GM19452 (cell line): ENCODE data around the gene SORCS1.

Experiments
- ATAC-seq: cut with Tn5 transposase; IDR thresholded peaks from one replicate; pipeline ENCODE4 v1.9.1; 2021; ENCODE audit not compliant: unreplicated experiment

SORCS1 gene

DNA sequence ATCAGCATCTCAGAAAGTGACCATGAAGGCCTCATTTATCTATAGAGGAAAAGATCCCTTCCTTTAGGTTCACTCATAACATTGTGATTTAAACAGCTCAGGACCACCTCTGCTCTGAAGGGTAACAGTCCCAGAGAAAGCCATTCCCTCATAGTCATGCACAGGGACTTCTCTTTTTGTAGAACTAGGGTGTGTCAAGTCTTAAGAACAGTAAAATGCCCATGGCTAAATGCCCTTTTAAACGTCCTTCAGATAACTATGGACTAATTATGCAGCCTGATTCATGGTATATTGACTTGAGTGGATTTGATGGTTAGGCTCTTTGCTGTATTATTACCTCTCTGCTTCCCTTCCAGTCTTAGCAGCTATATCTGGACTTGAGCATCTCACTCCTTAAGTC is 337.8 kb downstream of the SORCS1 start:
- no peak for ATAC-seq

DNA sequence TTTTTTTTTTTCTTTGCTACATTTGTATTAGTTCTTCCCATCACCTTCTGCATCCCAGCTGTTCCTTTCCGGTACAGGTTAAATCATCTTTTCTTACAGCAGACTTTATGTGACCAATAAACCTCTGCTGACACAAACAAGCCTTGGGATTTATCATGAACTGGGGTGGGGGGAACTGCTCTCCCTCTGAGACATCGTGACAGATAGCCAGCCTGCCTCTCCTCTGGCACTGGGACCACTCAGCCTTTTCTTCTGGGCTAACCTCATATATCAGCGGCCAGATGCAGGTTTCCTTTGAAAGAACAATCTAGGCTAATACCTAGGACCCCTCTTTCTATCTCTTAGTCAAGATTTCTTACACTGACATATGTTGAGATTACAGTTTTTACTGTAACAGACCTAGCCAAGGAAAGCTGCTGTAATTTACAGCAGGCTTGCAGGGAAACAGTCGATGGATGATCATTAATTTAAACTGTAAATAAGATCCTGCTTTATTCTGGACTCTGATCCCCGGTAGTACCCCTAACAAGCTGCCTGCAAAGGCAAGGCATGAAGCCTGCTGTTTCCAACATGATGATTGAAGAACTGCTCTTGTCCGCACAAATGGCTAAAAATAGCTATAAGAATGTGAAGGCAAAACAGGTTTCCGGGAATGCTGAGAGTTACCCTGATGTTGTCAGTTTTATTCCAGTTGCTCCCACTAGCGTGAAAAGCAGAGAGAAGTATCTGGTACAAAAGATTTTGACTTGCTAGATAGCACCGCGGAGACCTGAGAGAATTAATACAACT is 338.7 kb downstream of the SORCS1 start:
- ATAC-seq: no peak

DNA sequence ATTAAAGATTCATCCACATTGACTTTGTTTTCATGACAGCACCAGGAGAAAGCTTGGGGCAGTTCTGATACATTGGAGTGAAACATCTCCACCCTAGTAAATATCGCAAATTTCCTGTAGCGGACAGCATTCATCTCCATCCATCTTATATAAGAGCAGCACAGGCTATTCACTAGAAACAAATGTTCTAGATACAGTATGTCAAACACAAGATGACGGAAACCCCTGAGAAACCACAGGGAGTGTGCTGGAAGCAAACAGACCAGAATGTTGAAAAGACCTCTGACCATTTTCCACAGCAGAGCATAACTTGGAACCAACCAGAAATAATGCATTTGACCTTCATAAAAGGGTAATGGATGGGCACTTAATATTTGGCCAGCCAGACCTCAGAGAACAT is 343.9 kb downstream of the SORCS1 start:
- ATAC-seq: no peak

DNA sequence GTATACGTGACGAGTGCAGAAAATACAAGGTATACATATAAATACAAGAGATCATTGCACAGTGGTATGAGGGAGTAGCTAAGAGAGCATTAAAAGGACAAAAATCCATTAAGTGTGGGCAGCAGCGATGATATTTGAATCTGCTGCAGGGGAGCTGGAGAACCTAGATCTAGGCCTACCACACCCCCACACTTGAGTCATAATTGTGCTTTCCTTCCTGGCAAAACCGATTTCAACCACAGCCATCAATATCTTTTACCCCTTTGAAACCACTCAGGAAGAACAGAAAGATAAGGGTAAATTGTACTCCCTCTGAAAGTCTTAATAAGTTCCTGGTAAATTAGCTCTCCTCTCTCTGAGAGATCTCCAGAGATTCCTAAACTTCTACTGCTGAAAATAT is 345.0 kb downstream of the SORCS1 start:
- ATAC-seq: no peak

DNA sequence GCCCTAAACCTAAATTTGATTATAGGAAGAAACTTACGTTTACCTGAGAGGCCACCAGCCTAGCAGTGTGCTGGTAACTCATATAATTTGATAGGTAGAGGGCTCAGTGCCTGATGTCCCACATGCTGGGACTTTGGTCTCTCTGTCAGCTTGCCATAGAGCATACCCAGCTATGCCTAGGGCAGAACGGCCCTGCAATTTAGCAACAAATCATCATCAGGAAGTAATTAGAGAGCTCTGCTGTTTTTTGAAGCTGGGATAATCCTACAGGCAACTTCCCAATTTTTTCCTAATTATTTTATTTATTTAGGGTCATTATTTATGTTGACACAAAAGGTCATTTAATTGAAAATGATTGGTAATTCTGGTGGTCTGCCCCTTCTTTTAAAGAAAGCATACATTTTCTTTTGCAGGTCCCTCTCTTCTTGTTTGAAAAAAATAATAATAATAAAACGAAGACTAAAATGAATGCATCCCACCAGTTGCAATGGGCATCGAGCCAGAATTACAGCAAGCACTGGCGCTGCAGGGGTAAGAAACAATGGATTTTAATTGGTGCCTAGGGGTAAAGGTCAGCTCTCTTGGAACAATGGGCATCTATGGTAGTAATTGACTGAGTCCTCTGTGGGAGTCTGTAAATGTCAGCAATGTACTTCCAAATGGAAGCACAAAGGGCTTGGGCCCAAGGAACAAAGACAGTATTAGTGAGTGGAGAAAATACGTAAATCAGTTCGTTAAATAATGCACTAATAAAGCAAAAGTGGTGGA is 348.0 kb downstream of the SORCS1 start:
- no peak for ATAC-seq

DNA sequence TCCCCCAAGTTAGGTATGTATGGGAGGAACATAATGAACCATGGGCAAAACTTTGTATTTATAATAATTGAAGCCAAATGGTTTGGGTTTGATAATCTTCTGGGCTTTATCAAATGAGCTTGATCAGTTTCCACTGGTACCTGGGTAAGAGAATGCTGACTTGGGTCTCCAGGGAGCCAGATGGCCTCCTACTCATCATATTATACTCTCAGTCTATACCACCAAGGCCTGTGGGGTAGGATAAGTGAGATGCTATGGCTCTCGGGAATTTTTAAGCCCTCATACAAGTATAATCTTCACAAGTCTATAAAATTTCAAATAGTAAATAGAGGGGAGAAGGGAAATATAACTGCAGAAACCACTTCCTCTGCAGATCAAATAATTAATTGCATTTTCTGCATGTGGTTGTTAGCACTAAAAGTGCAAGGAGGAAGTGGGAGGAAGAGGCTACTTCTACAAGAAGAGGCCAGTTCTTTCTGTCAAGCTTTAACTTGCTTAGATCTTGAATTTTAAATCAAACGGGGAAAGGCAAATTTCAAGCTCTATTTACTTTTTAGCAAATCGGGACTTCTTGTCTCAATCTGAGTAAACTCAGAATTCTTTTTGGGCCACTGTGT is 349.0 kb downstream of the SORCS1 start:
- ATAC-seq: no peak

DNA sequence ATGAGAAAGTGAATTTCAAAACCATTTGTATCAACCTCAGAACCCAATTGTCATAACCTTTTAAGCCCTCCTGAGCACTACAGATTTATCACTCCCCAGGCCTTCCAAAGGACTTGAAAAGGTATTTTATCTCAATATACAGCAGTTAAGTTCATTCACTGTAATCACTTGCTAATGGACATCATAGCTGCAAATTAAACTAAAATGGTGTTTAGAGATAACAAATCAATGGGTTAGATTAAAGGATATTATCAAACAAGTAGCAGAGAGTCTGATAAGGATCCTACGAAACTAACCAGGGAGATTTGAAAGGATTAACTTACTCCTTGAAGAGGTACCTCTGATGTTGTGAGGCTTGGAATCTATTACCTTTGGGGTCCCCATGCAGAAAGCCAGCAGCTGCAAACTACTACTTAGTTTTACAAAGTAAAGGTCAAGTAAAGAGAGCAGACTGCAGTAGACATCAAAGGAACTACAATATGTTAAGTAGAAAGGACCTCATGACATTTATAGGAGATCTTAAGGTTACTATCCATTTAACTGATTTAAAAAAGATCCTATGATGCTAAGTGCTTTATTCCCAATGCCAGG is 359.4 kb downstream of the SORCS1 start:
- no peak for ATAC-seq

DNA sequence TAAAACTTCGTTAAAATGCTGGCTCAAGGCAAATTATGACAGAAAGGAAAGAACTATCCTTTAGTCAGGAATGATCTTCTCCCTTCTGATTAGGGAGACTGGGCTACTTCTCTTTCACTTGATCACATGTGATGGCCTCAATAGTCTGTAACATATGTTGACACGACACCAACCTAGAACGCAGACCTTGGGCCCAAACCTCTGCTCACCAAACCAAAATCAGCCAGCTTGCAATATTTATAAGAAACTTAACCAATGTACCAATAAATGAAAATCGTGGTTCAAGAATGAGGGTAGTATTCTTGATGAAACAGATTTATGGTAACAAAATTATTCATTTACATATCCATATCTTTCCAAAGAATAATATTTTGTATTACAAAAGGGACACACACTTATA is 361.6 kb downstream of the SORCS1 start:
- no peak for ATAC-seq

DNA sequence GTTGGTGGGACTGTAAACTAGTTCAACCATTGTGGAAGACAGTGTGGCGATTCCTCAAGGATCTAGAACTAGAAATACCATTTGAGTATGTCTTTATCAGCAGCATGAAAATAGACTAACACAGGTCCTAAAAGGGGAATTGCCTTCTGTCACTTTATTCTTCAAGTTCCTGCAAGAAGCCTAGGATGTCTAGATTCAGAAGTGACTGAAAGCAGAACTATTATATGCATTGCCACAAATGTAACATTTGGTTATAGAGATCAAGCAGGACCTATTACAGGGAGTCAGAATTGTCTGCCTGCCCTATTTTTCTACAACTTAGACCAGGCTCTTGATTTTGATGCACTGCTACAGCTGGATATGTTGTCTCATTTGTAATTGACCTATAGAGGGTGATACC is 364.7 kb downstream of the SORCS1 start:
- ATAC-seq: no peak

DNA sequence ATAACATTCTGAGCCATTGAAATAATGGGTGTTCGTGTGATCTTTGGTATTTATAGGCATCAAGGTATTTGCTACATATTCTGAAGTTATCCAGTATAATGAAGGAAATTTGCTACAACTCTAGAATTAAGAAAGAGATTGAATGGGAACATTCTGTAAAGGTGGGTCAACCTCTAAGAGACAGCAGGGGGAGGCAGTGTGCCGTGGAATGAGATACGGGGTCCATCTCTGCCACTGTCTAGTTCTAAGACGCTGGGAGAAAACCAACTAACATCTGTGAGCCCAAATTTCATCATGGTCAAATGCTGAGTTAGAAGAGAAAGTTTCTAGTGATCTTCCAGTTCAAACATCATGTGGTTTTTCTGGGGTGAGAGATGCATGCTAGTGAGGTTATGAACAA is 368.9 kb downstream of the SORCS1 start:
- peak; percentile 94 for ATAC-seq

DNA sequence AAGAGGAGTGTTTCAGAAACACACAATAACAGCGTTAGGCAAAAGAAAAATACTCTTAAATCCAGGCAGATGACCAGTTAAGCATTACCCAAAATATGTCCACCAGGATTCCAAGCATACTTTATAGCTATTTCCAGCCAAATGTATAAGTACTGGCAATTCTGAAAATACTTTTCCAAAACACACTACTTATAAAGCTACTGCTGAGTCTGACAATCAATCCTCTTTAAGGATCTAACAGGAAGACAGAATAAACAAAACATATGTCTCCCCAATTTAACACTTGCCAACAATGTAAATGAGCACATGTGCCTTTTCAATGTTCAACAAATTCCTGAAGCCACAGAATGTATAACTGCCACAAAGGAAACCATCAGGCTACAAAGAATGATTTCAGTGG is 370.9 kb downstream of the SORCS1 start:
- no peak for ATAC-seq

DNA sequence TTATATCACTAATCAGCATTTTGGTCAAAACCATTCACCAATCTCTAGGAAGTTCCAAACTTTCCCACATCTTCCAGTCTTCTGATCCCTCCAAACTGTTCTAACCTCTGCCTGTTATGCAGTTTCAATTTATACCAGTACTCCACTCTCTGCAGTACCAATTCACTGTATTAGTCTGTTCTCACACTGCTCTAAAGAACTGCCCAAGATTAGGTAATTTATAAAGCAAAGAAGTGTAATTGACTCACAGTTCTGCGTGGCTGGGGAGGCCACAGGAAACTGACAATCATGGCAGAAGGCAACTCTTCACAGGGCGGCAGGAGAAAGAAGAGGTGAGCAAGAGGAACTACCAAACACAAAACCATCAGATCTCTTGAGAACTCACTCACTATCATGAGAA is 374.9 kb downstream of the SORCS1 start:
- no peak for ATAC-seq

DNA sequence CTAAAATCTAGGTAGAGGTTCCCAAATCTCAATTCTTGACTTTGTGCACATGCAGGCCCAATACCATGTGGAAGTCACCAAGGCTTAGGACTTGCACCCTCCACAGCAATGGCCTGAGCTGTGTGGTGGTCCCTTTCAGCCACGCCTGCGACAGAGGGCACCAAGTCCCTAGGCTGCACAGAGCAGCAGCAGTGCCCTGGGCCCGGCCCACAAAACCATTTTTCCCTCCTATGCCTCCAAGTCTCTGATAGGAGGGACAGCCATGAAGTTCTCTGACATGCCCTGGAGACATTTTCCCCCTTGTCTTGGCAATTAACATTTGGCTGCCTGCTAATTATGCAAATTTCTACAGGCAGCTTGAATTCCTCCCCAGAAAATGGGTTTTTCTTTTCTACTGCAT is 375.5 kb downstream of the SORCS1 start:
- no peak for ATAC-seq

DNA sequence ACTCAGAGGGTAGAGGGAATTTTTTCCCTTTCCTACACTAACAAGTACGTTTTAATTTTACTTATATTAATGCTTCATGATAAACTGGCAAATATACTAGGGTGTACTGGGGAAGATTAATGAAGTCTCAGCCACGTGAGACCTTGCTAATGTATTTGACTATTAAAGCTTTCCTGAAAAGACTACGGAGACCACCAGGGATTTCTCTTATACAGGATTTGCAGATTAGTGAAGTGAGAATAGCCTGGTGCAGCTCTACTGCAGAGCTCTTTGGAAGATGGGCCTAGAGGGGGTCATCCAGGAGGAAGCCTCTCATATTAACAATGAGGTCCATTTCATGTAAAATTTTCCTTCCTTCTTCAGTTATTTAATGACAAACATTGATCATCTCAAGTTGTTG is 379.0 kb downstream of the SORCS1 start:
- ATAC-seq: no peak

DNA sequence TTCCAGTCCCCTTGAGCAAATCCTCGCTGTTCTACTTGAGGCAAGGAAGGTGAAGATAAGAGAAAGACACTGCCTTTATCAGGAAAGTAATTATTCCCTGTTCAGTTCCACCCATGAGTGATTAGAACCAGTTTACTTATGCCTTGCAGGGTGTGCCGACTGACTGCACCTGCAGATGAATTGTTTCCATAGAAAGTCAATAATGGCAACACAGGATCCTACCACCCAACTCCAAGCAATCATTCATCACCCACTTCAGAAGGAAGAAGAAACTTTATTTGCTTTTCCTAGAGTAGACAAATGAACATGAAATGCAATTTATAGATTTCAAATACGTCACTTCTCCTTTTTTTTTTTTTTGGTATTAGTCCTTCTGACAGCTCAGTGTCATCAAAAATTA is 383.9 kb downstream of the SORCS1 start:
- no peak for ATAC-seq

DNA sequence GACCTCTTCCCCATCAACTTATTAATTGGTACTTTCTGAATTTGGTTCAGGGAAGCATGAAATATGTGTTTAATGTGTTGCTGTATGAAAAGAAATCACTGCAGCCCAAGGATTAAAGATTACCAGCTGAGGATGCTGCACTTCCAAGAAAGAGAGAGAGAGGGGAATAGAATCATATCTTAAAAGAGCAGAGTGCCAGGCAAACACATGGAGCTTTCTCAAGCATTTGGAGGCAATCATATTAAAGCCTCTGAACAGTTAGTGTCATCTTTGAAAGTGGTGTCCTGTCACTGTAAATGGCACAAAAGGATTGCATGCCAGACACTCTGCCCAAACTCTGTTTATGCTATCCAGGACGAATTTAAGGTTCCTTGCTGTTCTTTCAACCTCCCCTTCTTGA is 386.7 kb downstream of the SORCS1 start:
- ATAC-seq: no peak

DNA sequence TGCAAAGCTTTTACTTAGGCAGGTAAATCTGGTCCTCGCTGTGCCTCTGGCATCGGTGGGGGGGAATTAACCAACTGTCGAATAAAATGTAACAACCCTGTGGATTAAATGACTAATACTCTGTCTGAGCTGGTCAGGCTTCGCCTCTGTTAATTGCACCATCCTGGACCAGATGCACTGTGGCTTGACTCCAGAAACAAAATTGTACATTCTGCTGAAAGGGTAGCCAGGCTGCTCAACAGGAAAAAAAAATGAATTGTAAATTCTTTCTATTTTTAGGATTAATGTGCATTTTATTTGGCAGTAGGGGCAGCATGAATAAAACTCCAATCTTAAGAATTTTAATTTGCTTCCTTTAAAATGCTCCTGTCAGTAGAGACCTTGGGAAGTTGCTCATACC is 389.4 kb downstream of the SORCS1 start:
- no peak for ATAC-seq

DNA sequence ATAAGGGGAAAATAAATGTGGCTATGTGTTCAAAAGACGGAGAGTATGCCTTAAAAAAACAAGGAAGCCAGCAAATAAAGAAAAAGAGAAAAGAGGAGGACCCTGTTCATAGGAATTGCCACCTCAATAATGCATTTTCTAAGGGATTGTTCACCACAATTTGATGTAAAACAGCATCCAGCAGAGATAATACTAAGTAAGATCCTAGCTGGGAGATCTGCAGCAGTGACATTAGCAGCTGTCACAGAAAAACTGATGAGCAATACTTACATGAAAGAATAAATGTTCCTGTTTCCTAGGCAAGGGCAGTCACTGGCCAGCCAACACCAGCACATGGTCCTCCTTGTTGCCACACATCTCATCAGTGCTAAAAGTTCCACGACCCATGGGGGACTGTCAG is 391.5 kb downstream of the SORCS1 start:
- ATAC-seq: no peak

DNA sequence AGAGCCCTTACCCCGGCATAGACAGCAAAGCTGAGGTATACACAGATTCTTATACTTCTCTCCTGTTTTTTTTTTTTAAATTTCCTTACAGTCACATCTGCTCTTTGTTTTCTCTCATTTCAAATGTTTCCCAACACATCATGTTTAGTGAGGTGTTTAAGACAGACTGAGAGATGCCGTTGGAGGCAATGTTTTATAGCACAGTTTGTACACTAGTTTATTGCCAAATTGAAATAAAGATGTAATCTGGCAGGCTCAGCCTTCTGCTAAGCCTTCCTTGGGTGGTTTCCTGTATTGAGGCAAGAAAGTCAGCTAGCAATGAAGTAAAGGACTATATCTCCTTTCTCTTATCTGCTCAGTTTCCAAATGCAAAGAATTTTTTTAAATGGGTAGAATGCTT is 393.4 kb downstream of the SORCS1 start:
- ATAC-seq: no peak

DNA sequence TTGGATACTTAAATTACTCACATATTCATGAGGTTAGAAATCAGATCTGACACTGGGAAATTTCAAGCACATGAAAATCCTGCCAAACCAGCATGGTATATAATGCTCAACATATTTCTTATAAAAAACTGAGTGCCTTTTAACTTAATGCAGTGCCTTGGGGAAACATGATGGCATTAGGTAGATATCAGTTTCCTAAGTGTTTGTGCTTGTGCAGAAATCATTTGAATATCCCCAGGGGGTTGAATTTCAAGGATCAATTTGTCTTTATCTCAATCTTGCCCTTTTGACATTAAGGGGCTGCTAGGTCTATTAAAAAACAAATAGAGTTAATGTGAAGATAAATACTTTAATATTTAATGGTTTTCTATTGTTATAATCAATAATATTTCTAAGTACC is 396.3 kb downstream of the SORCS1 start:
- ATAC-seq: no peak

DNA sequence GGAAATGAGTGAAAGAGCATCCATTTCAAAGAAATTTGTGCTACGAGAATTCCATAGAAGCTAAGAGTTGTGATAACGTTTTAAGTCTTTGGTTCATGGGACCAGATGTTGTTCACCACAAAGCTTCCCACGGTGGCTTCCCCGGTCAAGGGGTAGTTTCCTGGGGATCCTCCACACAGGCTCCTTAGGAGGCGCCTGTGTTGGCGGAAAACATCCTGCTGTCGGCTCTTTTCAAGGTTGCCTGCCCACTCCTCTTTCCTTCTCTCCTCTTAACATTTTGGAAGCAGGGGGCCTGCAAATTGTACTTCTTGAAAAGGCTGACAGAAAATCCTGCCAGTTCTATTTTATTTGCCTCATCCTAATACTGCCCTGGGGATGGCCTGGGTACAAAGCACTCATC is 398.6 kb downstream of the SORCS1 start:
- no peak for ATAC-seq

DNA sequence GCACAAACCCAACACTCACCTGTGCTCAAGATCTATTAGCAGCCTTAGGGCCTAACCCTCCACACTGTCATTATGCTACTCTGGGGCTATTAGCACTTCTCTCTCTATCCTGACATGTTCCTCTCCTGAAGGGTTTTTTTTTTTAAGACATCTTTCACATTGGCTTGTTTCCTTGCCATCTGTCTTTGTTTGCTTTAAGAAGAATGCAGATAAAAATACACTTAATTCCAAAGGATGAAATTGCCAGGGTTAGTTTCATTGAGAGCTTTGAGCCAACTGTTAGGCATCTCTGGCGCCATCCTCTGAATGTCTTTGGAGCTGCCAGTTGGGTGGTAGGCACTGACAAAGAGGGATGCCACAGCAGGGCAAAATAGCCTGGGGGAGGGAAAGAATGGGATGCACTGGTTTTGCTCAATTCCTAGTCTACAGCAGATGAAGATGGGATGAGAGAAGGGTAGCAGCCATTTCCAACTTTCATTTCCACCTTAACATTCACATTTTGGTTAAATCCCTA is 399.2 kb downstream of the SORCS1 start:
- no peak for ATAC-seq
